HT-29 (cell line): ENCODE data around the gene NUAK1. TPM values are rescaled to one million over a fixed set of nuclear protein-coding genes. Genes with fewer than 3 reads are reported as not detected.
A peak's percentile ranks its signal among the peaks of the same experiment; 100 is the strongest.
"Not testable (repeated sequence)": the region's sequence is repeated elsewhere in the genome, so short reads cannot be mapped to it uniquely, and the experiment has no call there.

Experiments used
- DNase-seq: peaks from one replicate; pipeline ENCODE4 v3.0.0-alpha.2; 2015; ENCODE audit warnings: low spot score
- total RNA-seq: library from RNA; depleted of rRNA; stranded (reverse); fragments of >200 nt; shearing (Covaris generic); gene quantifications from 2 replicates; pipeline ENCODE4 v1.2.3, GENCODE V29; 2014

NUAK1 gene
- total RNA-seq, 1 experiment from 2014 or later: 1.3 TPM

- no peak for DNase-seq
Measured at GRCh38 chr12:106147956-106148355, 9.2 kb upstream of the NUAK1 start.

DNA sequence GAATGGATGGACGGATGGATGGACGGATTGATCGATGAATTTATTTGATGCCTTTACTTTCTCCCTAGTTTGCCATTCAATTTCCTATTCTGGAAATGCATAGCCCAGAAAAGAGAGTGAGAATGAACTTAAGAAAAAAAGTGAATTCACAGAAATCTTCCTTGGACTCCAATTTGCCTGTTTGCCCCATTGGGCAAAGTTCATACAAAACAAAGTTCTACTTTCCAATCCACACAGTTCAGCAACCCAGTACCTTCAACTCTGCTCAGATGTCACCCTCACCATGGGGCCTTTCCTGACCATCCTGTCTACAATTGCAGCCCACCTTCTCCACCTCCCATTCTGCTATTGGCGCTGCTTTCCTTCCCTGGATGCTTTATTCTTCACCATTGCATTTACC, 8.2 kb upstream of the NUAK1 start:
- DNase-seq: no peak

DNA sequence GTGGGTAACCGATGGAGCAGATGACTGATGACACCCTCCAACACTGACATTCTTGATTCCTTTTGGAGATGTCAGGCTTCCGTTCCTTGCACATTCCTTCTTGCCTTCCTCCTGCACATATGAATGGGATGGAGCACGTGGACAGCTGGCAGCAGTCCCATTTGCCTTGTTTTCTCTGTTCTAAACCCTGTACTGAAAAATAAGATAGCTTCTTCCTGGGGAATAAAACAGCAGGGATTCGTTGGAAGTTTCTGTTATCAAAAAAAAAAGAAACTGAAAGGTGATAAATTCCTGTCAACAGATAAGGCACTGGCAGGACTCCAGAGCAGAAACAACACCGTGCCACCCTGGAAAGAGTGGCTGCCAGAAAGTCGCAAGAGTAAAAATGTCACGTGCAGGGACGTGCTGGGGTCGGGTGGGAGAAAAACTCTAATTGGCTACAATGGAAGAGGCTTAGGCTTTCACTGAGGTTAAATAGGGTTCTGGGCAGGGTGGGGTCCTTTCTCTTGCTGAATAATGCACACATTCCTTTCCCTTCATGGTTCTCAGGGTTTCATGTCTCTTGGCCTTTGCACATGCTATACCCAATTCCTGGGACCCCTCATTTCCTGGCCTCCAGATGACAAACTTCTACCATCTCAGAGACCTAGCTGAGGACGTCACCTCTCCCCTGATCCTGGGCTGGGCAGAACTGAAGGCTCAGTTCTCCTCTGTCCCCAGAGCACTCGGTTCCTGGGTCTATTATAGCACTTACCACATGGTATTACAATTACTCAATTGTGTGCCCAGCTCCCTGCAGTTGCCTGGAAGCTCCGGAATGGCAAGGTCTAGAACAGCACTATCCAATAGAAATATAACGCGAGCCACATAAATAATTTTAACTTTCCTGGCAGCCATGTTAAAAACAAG, 7.0 kb upstream of the NUAK1 start:
- DNase-seq: no peak

GRCh38 chr12:106144847-106145246, 6.1 kb upstream of the NUAK1 start:
- no peak for DNase-seq

DNA sequence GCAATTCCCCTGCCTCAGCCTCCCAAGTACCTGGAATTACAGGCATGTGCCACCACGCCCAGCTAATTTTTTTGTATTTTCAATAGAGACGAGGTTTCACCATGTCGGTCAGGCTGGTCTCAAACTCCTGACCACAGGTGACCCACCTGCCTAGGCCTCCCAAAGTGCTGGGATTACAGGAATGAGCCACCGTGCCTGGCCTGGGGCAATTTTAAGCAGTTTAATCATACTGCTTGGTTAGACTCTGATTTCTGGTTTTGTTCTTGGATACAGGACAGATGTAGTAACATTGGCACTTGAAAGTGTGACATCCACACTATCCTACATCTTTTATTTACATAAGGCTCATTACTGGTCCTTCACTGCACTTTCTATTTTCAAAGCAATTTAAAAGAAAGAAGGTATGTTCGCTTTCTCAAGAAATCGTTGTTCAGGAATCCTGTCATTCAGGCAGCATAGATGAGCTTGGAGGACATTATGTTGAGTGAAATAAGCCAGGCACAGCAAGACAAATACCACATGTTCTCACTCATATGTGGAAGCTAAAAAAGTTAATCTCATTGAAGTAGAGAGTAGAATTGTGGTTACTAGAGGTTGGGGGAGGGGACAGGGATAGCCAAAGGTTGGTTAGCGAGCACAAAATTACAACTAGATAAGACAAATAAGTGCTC, 4.0 kb upstream of the NUAK1 start:
- no peak for DNase-seq

GRCh38 chr12:106141920-106142319, 3.2 kb upstream of the NUAK1 start:
- not testable (repeated sequence) for DNase-seq

DNA sequence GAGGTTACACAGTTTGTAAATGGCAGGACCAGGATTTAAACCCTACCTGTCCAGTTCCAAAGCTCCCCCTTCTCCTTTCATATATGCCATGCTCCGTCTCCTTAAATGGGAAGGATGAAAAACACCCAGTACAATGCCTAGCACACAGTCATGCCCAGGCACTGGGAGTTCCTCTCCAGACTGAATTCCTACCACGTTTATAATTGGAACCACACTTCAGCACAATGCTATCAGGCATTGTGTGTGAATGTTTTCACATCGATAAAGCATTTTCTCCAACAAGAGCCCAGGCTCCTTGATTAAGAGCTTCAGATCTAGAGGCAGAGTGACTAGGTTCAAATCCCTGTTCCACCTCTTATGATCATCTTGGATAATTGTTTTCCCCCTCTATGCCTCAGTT, 2.7 kb upstream of the NUAK1 start:
- DNase-seq: no peak

DNA sequence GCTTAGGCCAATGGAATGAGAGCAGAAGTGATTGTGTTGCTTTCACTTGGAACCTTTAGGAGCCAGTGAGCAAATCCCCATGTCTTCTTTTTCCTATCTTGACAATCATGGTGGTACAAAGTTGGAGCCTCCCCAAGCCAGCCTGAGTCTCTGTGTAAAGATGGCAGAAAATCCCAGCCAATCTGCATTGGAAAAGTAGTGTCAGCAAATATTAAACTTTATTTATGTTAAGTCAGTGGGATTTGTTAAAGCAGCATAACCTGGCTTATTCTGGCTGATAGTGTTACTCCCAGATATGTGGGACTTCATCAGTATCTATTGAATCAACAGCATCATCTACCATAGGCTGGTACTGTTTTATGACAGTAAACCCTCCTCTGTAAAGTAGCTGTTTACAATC, 2.2 kb upstream of the NUAK1 start:
- no peak for DNase-seq

DNA sequence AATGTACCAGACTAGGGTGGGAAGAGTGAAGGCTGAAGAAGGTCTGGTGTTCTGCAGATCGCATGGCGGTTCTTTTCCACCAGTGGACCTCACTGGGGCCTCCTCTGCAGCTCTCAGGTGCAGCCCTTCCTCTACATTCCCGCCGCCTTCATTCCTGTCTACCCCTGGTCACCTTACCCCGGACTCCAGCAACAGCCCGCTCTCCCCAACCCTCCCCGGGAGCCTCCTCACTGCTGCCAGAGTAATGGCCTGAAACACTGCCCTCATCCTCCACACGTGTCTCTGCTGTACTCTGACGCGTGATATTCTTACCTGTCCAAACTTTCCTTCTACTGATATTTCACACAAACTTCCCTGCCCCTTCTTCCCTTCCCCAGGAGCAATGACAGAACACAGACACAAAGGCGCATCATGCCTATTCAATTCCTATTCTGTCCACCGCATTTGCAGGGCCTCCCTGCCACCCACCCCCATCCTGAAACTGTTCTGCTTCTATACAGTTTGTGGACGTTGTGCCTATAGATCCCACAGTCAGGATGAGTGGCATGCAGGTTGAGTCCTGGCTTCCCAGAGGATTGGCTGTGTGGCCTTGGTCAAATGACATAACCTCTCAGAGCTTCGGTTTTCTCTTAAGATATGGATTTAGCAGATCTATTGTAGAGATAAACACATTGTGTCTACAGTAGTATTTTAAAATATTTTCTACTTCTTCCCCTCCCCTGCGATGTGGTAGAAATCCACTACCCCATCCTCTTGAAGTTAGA, 1.7 kb upstream of the NUAK1 start:
- no peak for DNase-seq

- peak; percentile 69 for DNase-seq
Measured at GRCh38 chr12:106139422-106140171, 843 bp upstream of the NUAK1 start.

- no peak for DNase-seq
Measured at GRCh38 chr12:106138357-106138632, 459 bp downstream of the NUAK1 start.

DNA sequence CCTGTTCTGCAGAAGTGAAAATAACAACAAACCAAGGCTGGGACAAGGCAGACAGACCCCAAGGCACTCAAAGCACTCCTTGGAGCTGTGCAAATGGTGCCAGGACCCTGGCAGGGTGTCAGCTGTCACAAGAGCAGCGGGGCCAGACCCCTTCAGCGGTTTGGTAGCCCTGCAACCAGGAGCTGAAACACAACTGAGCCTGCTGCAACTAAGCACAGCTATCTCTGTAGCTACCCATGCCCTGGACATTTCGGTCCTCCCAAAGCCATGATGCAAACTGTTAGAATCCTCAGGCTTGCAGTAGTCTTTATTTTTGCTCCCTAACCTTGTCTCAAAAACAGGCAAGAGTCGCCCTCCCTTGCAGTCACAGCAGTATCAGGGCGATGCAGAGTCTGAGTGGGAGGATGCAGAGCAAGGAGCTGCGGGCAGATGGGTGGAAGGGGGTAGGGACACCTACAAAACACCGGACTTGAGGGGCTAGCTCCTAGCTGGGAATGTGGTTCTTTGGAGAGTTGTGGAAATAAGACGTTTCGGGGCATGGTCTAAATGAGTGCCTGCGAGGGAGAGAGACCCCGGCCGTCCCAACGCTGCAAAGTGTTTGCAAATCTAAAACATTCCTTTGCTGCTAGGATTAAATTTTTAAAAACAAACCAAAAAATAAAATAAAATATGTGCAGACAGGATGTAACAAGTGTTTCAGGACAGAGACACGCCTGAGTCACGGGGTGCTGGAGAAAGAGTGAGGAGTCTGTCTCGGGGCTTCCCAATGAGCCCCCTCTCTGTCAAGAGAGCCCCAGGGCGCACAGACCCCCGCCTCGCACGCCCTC, 1.0 kb downstream of the NUAK1 start:
- DNase-seq: no peak

DNA sequence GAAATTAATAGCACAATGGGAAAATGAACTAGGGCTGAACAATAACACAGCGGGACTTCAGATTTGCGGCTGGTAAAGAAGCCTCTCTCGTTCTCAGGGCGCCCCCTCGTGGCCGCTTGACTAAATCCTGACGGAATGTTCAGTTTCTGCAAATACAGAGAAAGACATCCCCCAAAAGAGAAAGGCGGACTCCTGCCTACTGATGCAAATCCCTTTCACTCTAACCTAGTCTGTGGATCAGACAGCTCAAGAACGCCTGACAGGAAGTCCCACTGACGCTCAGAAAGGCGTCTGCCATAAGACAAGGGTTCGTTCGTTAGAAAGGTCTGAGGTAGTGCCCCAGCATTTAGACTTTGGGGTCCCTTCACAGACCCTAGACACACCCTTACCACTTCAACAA, 2.5 kb downstream of the NUAK1 start:
- DNase-seq: peak; percentile 84

DNA sequence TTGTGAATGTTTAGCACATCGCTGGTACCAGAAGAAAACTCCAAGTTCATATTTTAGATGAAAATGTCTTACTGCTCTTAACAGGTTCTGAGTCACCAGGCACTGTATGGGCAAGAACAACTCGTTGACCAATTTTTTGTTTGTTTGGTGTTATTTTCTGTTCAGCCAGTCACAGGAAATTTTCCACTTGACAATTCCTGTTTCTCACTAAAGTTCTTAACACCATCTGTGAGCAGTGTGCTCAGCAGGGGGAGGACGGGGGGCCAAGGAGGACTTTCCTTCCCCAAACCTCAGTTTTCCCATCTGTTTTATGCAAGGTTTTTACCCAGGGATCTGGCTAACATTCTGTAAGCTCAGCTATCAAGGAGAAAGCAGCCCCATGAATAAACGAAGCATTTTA, 3.0 kb downstream of the NUAK1 start:
- DNase-seq: no peak

DNA sequence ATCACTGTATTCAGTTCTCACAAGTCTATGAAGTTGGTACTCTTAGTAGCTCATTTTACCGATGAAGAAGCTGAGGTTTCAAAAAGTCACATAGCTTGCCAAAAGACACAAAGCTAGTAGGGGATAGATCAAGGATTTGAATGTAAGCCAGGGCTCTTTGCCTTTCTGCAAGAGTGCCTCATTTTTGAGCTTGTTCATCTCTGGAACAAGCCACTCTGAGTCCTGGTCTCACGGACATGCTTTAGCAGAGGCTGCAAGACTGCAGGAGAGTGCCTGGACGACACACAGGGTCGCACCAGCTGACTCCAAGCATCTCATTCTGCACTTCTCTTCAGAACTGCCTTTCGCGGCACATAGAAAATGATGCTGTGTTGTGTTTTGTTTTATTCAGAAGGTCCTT, 3.7 kb downstream of the NUAK1 start:
- DNase-seq: no peak

GRCh38 chr12:106134294-106134949, 4.3 kb downstream of the NUAK1 start:
- no peak for DNase-seq

GRCh38 chr12:106133136-106134087, 5.3 kb downstream of the NUAK1 start:
- no peak for DNase-seq

DNA sequence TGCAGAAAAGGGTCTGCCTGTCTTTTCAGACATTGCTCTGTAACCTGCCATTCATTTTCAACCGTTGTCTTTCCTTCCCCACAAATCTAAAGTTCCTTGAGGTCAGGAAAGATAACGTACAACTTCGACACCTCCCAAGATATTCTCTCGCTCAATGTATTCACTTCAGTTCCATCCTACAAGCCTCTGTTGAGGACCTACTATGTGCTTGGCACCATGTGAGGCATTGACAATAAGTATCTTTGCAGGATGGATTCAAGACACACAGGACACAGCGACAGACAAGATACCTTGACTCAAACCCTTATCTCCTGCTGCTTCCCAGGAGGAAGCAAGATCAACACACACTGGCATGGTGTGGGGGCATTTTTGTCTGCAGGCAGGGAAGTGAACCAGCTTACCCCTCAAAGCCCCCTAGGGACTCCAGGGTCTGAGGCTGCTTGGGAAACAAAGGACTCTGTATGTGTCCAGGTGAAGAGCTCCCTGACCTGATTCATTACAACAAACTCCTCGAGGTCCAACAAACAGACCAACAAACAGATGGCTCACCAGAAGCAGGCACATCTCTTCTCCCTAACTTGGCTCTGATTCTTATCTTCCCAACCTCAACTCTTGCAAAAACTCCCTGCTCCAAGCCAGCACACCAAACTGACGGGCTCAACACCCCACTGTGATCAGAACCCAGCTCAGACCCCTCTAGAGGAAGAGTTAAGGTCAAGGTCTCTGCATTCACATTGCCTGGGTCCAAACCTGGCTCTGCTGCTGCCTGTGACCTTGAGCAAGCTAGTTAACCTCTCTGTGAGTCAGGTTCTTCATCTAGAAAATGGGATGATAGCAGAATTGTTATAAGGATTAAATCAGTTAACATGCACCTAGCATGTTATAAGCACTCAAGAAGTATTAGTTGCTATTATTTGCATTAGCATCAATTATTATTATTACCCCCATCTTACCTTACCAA, 6.3 kb downstream of the NUAK1 start:
- DNase-seq: no peak
